T-cell (primary cell): ENCODE data around the gene PRKN. TPM values are rescaled to one million over a fixed set of nuclear protein-coding genes. Genes with fewer than 3 reads are reported as not detected.

ENCODE experiments used
- ATAC-seq, 4 experiments: fragments of 200-7000 bp in 3 of 4; fragments of 150-1000 bp in 1 of 4; cut with Tn5 transposase; replicated peaks in 1 of 4; 1 replicate in 3 of 4; 2 replicates in 1 of 4; pipeline ENCODE4 v1.10.0; 2021; ENCODE audit warnings: moderate library complexity in 3 of 4, mild to moderate bottlenecking in 2 of 4, moderate number of reproducible peaks in 1 of 4
- CTCF ChIA-PET, 2 donors: fragments of 300-600 bp; sonication (Branson Sonifier 250); formaldehyde crosslinking; loops; one replicate each; lab custom pipeline; 2022; ENCODE audit warnings: antibody characterized with exemption in 2 of 2; lab: Charles Lee
- POLR2A ChIA-PET, 2 donors: fragments of 300-600 bp; sonication (Branson Sonifier 250); formaldehyde crosslinking; loops; one replicate each; lab custom pipeline; 2022; ENCODE audit warnings: antibody characterized with exemption in 2 of 2; lab: Charles Lee
- DNase-seq, 35 experiments: peaks; one replicate each; pipeline versions ENCODE4 v3.0.0 to v3.0.0-alpha.2; 2013 to 2023
- H3K27ac ChIP-seq: one replicate; pipeline ENCODE4 v1.5.1; 2013; ENCODE audit warnings: low read length
- H3K27me3 ChIP-seq, 2 experiments: replicated peaks in 1 of 2; 1 replicate in 1 of 2; 2 replicates in 1 of 2; pipeline versions ENCODE4 v1.6.1 to v1.7.0; 2013; ENCODE audit warnings: low read length in 1 of 2, mixed read lengths in 1 of 2; ENCODE audit not compliant: control insufficient read depth in 2 of 2, insufficient read depth in 2 of 2; ENCODE audit errors: extremely low read depth in 1 of 2
- H3K36me3 ChIP-seq, 2 donors: 1 replicate in 1 of 2; 2 replicates in 1 of 2; pipeline versions ENCODE4 v1.6.1 to v1.7.0; 2013; ENCODE audit warnings: low read length in 1 of 2; ENCODE audit not compliant: control insufficient read depth in 2 of 2, insufficient read depth in 1 of 2; ENCODE audit errors: extremely low read depth in 1 of 2
- H3K4me1 ChIP-seq, 2 experiments: 1 replicate in 1 of 2; 2 replicates in 1 of 2; pipeline versions ENCODE4 v1.6.1 to v1.7.0; 2013; ENCODE audit warnings: low read length in 2 of 2, mixed read lengths in 1 of 2; ENCODE audit not compliant: insufficient read depth in 2 of 2, control insufficient read depth in 1 of 2; ENCODE audit errors: extremely low read depth in 1 of 2
- H3K4me3 ChIP-seq, 2 donors: 1 replicate in 1 of 2; 2 replicates in 1 of 2; pipeline versions ENCODE4 v1.5.1 to v1.7.0; 2013; ENCODE audit warnings: mild to moderate bottlenecking in 2 of 2, low read length in 1 of 2, moderate library complexity in 1 of 2; ENCODE audit not compliant: control insufficient read depth in 1 of 2; ENCODE audit errors: extremely low read depth in 1 of 2
- H3K9me3 ChIP-seq: 2 replicates; pipeline ENCODE4 v1.7.0; 2013
- H3K27ac Mint-ChIP-seq, 2 donors: one replicate each; pipeline ENCODE4 v1.8.0; 2020 to 2021; ENCODE audit warnings: mild to moderate bottlenecking in 2 of 2, mixed read lengths in 2 of 2
- H3K27me3 Mint-ChIP-seq, 2 donors: one replicate each; pipeline ENCODE4 v1.8.0; 2021 to 2022; ENCODE audit warnings: mixed read lengths in 2 of 2
- H3K36me3 Mint-ChIP-seq: one replicate; pipeline ENCODE4 v1.8.0; 2021; ENCODE audit warnings: mixed read lengths
- H3K4me1 Mint-ChIP-seq, 3 donors: one replicate each; pipeline ENCODE4 v1.8.0; 2020 to 2022; ENCODE audit warnings: mixed read lengths in 3 of 3, mild to moderate bottlenecking in 1 of 3
- H3K4me3 Mint-ChIP-seq, 3 donors: one replicate each; pipeline ENCODE4 v1.8.0; 2020 to 2022; ENCODE audit warnings: mild to moderate bottlenecking in 3 of 3, mixed read lengths in 3 of 3, moderate library complexity in 3 of 3
- H3K9me3 Mint-ChIP-seq, 3 donors: one replicate each; pipeline ENCODE4 v1.8.0; 2020 to 2022; ENCODE audit warnings: mixed read lengths in 3 of 3
- WGBS: methylation state at CpG from one replicate; pipeline ENCODE4 v1.1.5; 2013; ENCODE audit warnings: missing lambda C conversion rate; ENCODE audit not compliant: insufficient coverage; 5-methylcytosine and 5-hydroxymethylcytosine counted together
- total RNA-seq, 35 experiments: library from RNA in 6 of 35; stranded (reverse) in 6 of 35; fragments of 120-200 nt in 1 of 35; gene quantifications; one replicate each; pipeline versions ENCODE4 v1.2.1 to v1.2.4 and lab custom pipeline; 2013 to 2026

The PRKN gene
- total RNA-seq, 5 donors from 2014 or later (not counting 1 experiment from before 2014, with no cell fraction given), result 3.4 to 7.7 (median 6.1) TPM

DNA sequence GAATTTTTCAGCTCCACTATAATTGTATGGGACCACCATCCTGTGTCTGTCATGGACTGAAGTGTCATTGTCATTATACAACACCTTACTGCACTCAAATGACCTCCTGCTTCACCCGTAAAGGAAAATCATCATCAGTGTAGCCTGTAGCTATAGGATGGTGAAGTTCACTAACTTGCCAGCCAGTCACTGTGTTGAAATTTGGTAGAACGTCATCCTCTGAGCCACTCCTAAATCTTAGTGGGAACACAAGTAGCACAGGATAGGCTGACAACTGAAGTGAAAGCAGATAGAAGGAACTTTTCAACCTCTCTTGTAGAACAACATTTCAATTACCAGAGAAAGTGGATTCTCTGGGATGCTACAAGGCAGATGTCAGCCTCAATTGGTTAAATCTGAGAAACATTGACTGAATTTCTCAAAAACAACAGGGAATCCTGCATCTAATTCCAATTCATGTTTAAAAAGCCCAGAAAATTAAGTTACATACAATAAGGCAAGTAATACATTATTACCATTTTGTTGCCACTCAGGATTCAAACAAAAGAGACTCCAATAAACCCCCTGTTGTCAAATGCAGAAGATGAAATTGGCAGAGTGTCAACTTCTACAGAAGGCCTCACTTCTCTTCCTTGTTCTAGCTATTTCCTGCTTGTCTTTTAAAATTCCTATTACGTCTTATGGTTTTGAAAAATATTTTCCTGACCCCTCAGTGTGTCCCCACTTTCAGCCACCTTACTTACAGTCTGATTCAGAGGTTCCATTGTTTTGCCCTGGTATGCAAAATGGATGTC, 805.8 kb downstream of the PRKN start:
- Histone ChIP-seq H3K4me3 (no peak overlapping the region), H3K27ac (no peak overlapping the region), H3K9me3 (no peaks in the 10 kb centered on the region), H3K4me1 (no peaks in the 10 kb centered on the region), H3K27me3 (no peaks in the 10 kb centered on the region), H3K36me3 (no peaks in the 10 kb centered on the region)
- no peak for ATAC-seq
- ChIA-PET POLR2A (no interaction called here), CTCF (no interaction called here)
- Mint-ChIP-seq H3K9me3 (peaks cover 0 to 4% (median 0%) of the 10 kb centered on the region in 3 donors), H3K36me3 (no peaks in the 10 kb centered on the region), H3K27me3 (no peaks in the 10 kb centered on the region), H3K4me3 (no peak overlapping the region), H3K27ac (no peak overlapping the region), H3K4me1 (no peaks in the 10 kb centered on the region)
- no CpG with 5 or more reads among the region's 3 CpGs for WGBS
- no peak for DNase-seq

DNA sequence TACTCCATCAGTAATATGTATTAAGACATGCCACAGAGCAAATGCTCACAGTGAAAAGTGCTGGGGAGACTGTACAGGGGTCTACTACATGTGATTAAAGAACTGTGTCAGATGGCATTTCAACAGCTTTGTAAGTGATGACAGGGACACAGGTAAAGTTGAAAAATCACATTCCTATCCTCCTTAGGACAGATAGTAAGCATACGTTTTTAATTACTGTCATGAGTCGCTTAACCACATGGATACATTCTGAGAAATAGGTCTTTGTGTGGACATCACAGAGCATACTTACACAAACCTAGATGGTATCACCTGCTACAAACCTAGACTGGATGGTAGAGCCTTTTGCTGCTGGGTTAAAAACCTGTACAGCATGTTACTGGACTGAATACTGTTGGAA, 807.9 kb downstream of the PRKN start:
- H3K4me3 Mint-ChIP-seq, result no peak overlapping the region
- no peaks in the 10 kb centered on the region for H3K36me3 Mint-ChIP-seq
- no CpG with 5 or more reads among the region's 2 CpGs for WGBS
- no peak overlapping the region for H3K27ac ChIP-seq
- ChIA-PET CTCF (no interaction called here), POLR2A (no interaction called here)
- H3K4me1 Mint-ChIP-seq, result no peaks in the 10 kb centered on the region
- H3K9me3 ChIP-seq, result no peaks in the 10 kb centered on the region
- peaks cover 0 to 4% (median 0%) of the 10 kb centered on the region in 3 donors for H3K9me3 Mint-ChIP-seq
- H3K4me1 ChIP-seq, result no peaks in the 10 kb centered on the region
- no peaks in the 10 kb centered on the region for H3K27me3 ChIP-seq
- no peak overlapping the region for H3K27ac Mint-ChIP-seq
- no peak overlapping the region for H3K4me3 ChIP-seq
- DNase-seq (no peak), ATAC-seq (no peak)
- H3K27me3 Mint-ChIP-seq, result no peaks in the 10 kb centered on the region
- H3K36me3 ChIP-seq, result no peaks in the 10 kb centered on the region

DNA sequence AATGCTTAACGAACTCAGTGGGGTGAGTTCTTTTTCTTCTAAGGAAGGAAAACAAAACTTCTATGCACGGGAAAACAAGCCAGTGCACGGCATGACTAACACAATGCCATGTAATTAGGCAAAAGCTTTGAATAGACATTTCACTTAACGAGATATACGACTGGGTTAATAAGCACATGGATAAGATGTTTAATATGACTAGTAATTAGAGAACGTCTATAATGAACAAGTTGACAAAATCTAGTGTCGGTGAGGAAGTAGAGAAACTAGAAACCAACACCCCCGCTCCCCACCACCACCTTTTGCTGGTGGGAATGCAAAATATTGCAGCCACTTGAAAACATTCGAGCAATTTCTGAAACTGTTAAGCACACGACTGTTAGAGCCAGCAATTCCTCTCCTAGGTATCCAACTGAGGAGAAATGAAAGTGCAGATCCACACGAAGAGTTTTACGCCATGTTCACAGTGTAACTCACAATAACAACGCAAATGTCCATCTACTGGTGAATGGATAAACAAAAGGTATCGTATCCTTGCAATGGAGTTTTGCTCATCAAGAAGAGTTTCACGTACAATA, 808.8 kb downstream of the PRKN start:
- no peaks in the 10 kb centered on the region for H3K36me3 ChIP-seq
- Mint-ChIP-seq H3K36me3 (no peaks in the 10 kb centered on the region), H3K27ac (no peak overlapping the region), H3K27me3 (no peaks in the 10 kb centered on the region), H3K4me1 (no peaks in the 10 kb centered on the region), H3K9me3 (peaks cover 0 to 4% (median 0%) of the 10 kb centered on the region in 3 donors), H3K4me3 (no peak overlapping the region)
- no peaks in the 10 kb centered on the region for H3K27me3 ChIP-seq
- no peaks in the 10 kb centered on the region for H3K4me1 ChIP-seq
- H3K4me3 ChIP-seq, result no peak overlapping the region
- ATAC-seq, result no peak
- no peaks in the 10 kb centered on the region for H3K9me3 ChIP-seq
- WGBS, result 69% methylated on average over 2 of the region's 15 CpGs
- ChIA-PET POLR2A (no interaction called here), CTCF (no interaction called here)
- H3K27ac ChIP-seq, result no peak overlapping the region
- no peak for DNase-seq

DNA sequence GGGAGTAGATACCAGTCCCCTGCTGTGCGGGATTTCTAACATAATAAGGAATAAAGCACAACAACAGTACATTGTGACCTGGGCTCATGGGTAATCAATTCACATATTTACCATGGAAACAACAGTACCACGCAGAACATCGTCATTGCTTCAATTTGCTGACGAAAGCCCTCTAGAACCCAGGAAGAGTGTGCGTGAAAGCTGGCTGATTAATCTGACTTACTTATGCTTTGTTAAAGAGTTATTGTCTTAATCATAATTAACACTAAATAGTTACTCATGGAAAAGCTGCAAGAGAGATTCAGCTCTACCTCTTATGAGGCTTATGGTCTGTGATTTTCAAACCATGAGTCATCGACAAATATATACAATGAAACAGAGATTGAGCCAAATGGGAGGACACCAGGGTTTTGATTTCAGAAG, 809.4 kb downstream of the PRKN start:
- H3K4me3 Mint-ChIP-seq, result no peak overlapping the region
- no peaks in the 10 kb centered on the region for H3K27me3 Mint-ChIP-seq
- peaks cover 0 to 4% (median 0%) of the 10 kb centered on the region in 3 donors for H3K9me3 Mint-ChIP-seq
- no CpG with 5 or more reads among the region's 6 CpGs for WGBS
- no peak for ATAC-seq
- Histone ChIP-seq H3K4me1 (no peaks in the 10 kb centered on the region), H3K9me3 (no peaks in the 10 kb centered on the region), H3K36me3 (no peaks in the 10 kb centered on the region), H3K27me3 (no peaks in the 10 kb centered on the region), H3K4me3 (no peak overlapping the region), H3K27ac (no peak overlapping the region)
- H3K27ac Mint-ChIP-seq, result no peak overlapping the region
- no peaks in the 10 kb centered on the region for H3K4me1 Mint-ChIP-seq
- ChIA-PET CTCF (no interaction called here), POLR2A (no interaction called here)
- H3K36me3 Mint-ChIP-seq, result no peaks in the 10 kb centered on the region
- DNase-seq, result no peak

DNA sequence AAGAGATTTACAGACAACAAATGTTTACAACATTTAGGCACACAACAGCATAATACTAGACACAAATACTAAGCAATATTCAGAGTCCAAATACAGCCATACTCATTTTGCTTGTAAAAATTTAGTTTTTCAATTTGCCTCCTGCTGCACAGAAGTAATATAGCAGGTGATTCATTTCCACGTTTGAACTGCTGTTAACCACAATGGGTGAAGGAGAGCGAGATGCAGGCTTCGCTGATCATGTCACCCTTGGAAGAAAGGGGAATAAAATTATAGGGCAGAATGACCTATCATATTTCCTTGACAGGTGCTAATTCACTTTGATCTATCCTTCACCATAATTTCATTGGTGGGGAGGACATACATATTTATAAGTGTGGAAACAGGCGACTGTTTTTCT, 809.9 kb downstream of the PRKN start:
- POLR2A ChIA-PET, result no interaction called here
- Mint-ChIP-seq H3K27me3 (no peaks in the 10 kb centered on the region), H3K36me3 (no peaks in the 10 kb centered on the region), H3K4me3 (no peak overlapping the region), H3K27ac (no peak overlapping the region), H3K9me3 (peaks cover 0 to 4% (median 0%) of the 10 kb centered on the region in 3 donors), H3K4me1 (no peaks in the 10 kb centered on the region)
- Histone ChIP-seq H3K4me3 (no peak overlapping the region), H3K9me3 (no peaks in the 10 kb centered on the region), H3K27ac (no peak overlapping the region), H3K27me3 (peaks cover 0 to 2% of the 10 kb centered on the region in 2 experiments), H3K36me3 (no peaks in the 10 kb centered on the region), H3K4me1 (no peaks in the 10 kb centered on the region)
- ATAC-seq (no peak), DNase-seq (no peak)
- CTCF ChIA-PET, result no interaction called here
- no CpG with 5 or more reads among the region's 4 CpGs for WGBS

DNA sequence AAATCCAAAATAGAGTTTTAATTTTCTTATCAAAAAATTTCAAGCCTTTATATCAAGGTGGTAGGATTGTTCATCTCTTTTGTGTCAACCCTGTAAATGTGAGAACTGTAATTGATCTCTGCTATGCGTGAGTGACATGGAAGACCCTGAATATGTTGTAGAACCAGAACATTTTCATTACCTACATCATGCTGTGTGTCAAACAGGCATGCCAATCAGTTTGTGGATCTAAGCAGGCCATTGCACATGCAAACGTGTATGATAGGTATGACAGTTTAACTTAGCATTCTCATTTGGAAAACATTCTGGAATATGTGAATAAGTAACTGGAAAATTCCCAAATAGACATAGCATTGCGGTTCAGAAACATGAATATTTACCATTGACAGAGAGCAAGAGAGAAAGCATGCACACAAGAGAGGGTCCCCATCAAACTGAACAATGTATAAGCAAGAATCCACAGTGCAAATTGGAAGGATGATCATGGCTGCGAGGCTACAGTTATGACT, 812.1 kb downstream of the PRKN start:
- H3K36me3 Mint-ChIP-seq, result no peaks in the 10 kb centered on the region
- CTCF ChIA-PET, result no interaction called here
- no peak overlapping the region for H3K4me3 Mint-ChIP-seq
- POLR2A ChIA-PET, result interaction anchor here in 1 of 2 donors (0.5 kb wide), 1 partner anchor 395 kb away, joined by 8 read pairs; no protein-coding TSS in a partner anchor
- no peaks in the 10 kb centered on the region for H3K36me3 ChIP-seq
- WGBS, result no CpG with 5 or more reads among the region's 4 CpGs
- no peak overlapping the region for H3K27ac Mint-ChIP-seq
- no peaks in the 10 kb centered on the region for H3K27me3 Mint-ChIP-seq
- no peak overlapping the region for H3K4me3 ChIP-seq
- DNase-seq (no peak), ATAC-seq (no peak)
- no peak overlapping the region for H3K27ac ChIP-seq
- H3K9me3 ChIP-seq, result no peaks in the 10 kb centered on the region
- peaks cover 0 to 2% of the 10 kb centered on the region in 2 experiments for H3K27me3 ChIP-seq
- no peaks in the 10 kb centered on the region for H3K4me1 Mint-ChIP-seq
- H3K9me3 Mint-ChIP-seq, result peaks cover 0 to 4% (median 0%) of the 10 kb centered on the region in 3 donors
- H3K4me1 ChIP-seq, result no peaks in the 10 kb centered on the region
